Measurements from ENCODE around the gene MAPRE2.

- TF ChIP-seq EZH2 (IDR thresholded peaks at IDR 0.05; ENCODE audit: insufficient read depth, poor library complexity, severe bottlenecking), result no peak
- TF ChIP-seq EZH2phosphoT487 (IDR thresholded peaks at IDR 0.05; ENCODE audit: insufficient read depth, low read depth), result no peak
These were observed 121.9 kb downstream of the MAPRE2 start for GRCh38 chr18:35163014-35163539.
